HG02840 (cell line): ENCODE measurements around the gene NCK2.

Experiments used
- ATAC-seq: cut with Tn5 transposase; IDR thresholded peaks from one replicate; pipeline ENCODE4 v1.9.1; 2021; ENCODE audit warnings: mild to moderate bottlenecking, moderate library complexity, moderate number of reproducible peaks; ENCODE audit not compliant: unreplicated experiment, low FRiP score

Gene NCK2

DNA sequence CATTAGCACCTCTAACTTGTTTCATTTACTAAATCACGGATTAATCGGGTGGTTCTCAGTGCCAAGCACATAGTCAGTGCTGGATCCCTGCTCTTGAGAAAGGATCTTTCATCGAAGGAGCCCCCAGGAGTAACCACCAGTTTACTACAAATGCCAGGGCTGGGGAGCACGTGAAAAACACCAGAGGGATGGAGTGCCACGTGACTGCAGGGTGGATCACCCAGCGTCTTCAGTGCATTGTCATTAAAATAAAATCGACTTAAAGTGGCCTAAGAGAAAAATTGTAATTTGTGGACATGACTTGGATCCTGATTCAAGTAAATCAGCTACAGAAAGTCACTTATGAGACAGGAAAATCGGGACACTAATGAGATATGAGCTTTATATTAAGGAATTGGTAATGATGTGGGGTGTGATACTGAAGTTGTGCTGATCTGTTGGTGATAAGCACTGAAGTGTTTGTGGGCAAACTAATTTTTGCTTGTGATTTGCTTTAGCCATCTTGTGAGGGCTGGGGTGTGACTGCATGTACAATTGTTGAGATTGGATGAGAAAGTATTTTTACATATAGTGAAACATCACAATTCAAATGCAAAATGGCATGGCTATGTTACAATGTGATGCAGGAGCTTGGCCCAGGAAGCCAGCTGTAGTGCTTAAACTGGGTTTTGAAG lies 63.8 kb downstream of the NCK2 start:
- ATAC-seq: no peak

- peak; percentile 41 for ATAC-seq
These were observed 64.4 kb downstream of the NCK2 start for GRCh38 chr2:105809097-105809473.

DNA sequence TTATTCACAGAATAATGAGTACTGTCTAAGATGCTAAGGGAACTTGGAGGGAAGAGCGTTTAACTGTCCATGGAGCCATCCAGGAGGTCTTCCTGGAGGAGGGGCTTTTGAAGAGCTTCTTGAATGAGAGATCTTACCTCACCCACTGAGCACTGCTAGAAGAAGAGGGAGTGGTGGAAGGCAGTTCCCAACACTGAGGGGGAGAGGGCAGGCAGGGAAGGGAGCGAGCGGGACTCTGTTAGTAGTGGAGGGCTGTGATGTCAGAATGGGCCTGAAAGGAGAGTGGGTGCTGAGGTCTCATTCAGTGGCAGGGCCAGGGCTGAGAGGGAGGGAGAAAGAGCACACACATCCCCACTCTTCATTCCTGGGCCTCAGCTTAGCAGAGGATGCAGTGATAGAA lies 65.0 kb downstream of the NCK2 start:
- ATAC-seq: no peak

GRCh38 chr2:105812180-105813044 lies 67.7 kb downstream of the NCK2 start:
- peak; percentile 79 for ATAC-seq

- ATAC-seq: no peak
These were observed 68.3 kb downstream of the NCK2 start for GRCh38 chr2:105813045-105813315.

- ATAC-seq: no peak
These were observed 68.7 kb downstream of the NCK2 start for GRCh38 chr2:105813405-105813804.

GRCh38 chr2:105814291-105814940 lies 69.7 kb downstream of the NCK2 start:
- ATAC-seq: no peak

DNA sequence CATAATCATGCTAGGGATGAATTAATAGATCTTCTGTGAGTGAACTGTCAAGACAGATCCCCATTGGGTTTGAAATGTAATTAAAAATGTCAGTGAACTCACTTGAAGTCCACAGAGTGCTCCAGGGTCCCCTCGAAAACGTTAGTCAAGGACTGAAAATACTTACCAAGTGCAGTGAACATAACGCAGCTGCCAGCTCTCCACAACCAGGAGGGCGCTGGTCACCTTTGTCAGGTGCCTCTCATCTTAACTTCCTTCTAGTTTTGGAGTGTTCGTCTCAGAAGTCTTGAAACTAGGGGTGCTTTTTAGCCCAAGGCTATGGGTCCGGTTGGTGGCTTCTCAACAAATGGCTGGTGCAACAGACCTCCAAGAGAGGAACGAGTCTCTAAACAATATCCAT lies 70.7 kb downstream of the NCK2 start:
- ATAC-seq: no peak

- no peak for ATAC-seq
These were observed 75.4 kb downstream of the NCK2 start for GRCh38 chr2:105820151-105820550.

GRCh38 chr2:105820691-105821090 lies 76.0 kb downstream of the NCK2 start:
- ATAC-seq: no peak

- ATAC-seq: no peak
These were observed 76.9 kb downstream of the NCK2 start for GRCh38 chr2:105821428-105822125.

GRCh38 chr2:105822186-105822585 lies 77.5 kb downstream of the NCK2 start:
- peak; percentile 84 for ATAC-seq

- no peak for ATAC-seq
These were observed 79.7 kb downstream of the NCK2 start for GRCh38 chr2:105824446-105824845.

- no peak for ATAC-seq
These were observed 82.8 kb downstream of the NCK2 start for GRCh38 chr2:105827351-105828096.

- no peak for ATAC-seq
These were observed 83.8 kb downstream of the NCK2 start for GRCh38 chr2:105828558-105828957.

DNA sequence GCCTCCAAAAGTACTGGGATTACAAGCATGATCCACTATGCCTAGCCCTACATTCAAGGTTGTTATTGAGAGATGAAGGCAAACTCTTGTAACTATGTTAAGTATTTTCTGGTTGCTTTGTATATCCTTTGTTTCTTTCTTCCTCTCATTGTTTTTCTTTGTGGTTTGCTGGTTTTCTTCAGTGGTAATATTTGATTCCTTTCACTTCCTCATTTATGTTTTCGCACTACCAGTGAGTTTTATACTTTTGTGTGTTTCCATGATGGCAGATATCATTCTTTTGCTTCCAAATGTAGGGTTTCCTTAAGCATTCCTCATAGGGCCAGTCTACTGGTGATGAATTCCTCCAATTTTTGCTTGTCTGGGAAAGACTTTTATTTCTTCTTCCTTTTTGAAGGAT lies 90.2 kb downstream of the NCK2 start:
- peak; percentile 72 for ATAC-seq

GRCh38 chr2:105836341-105836740 lies 91.6 kb downstream of the NCK2 start:
- no peak for ATAC-seq

DNA sequence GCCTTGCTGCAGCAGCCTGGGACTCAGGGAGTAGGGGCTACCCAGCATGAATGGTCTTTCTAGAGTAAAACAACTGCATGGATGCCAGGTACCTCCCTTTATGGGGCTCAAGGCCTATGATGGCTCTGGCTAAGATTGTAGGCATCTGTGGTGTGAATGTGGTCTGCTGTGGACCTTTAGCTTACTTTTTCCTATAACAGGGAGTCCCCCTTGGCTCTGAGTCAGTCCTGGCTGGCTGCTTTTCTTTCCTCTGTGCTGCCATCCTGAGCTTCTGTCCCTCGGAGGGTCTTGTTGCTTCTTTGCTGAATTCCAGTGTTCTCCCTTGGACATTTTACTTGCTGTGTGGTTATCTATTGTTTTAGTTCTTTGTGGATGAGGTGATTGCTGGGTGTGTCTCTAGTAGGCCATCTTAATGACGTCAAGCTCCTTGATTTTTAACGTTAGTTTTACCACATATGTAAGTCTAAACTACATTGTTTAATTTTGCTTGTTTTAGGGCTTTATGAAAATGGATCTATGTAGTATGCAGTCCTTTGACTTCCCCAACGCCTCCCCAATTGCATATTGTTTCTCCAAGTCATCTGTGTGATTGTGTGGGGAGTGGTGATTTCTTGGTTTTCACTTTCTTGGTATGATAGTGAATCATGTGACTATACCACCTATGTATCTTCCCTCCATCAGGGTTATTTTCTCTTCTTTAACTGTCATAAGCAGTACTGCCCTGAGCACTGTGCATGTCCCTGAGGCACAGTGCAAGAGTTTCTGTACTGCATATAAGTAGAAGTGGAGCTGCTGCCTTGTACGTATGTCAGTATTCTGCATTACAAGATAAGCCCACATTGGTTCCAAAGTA lies 92.4 kb downstream of the NCK2 start:
- ATAC-seq: no peak

DNA sequence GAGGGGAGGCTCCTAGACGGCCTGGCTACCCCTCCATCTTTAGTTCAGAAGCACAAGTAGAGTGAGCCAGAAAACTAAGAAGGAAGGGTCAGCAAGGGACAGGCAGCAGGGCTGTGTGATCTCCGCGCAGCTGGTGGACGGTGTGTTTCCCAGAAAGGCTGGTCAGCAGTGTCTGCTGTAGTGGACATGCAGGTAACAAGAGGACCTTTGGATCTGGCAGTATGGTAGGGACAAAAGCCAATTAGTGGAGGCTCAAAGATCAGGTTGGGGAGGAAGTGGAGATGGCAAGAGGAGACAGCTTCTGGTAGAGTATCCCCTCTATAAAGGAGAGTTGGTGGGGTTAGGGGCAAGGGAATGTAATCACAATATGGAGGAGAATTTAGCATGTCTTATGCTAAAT lies 95.1 kb downstream of the NCK2 start:
- no peak for ATAC-seq

GRCh38 chr2:105840933-105841332 lies 96.2 kb downstream of the NCK2 start:
- no peak for ATAC-seq
